IPS DF 4.7 (cell line): ENCODE results near the gene DGKB.

Experiments used
- DNase-seq: peaks from one replicate; pipeline ENCODE4 v3.0.0-alpha.2; 2013; ENCODE audit warnings: low spot score; ENCODE audit errors: extremely low read depth

DGKB gene

DNA sequence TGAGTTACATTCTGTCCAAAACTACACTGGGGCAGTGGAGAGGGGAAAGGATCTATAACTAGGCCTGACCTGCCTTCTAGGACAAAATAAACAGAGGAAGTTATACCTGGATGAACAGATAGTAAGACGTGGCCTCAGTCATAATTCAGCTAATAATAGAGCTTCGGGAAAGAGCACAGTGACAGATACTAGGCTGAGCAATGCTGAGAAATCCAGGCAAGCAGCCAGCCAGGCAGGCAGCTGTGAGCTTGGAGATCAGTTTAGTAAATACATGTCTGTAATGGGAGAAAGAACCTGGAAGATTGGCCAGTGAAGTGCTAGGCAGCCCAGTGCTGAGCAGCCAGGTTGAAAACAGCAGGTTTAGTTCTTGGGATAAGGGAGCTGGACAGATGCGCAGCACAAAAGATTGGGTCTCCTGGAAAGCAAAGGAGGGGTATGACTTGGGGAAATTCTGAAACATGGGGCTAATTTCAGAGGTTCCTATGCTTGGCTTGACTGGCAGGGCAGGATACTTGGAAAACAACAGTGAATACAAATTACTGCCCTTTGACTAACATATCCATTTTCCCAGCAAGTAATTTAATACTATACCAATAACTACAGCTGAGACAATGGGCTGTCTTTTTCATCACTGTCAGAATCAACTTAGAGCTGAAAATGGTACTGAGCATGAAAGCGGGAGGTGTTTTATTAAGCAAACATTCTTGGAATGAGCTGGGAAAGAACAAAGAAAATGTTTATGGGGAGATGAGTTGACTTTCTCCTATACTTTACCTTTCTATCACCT is 140.8 kb downstream of the DGKB start:
- no peak for DNase-seq

DNA sequence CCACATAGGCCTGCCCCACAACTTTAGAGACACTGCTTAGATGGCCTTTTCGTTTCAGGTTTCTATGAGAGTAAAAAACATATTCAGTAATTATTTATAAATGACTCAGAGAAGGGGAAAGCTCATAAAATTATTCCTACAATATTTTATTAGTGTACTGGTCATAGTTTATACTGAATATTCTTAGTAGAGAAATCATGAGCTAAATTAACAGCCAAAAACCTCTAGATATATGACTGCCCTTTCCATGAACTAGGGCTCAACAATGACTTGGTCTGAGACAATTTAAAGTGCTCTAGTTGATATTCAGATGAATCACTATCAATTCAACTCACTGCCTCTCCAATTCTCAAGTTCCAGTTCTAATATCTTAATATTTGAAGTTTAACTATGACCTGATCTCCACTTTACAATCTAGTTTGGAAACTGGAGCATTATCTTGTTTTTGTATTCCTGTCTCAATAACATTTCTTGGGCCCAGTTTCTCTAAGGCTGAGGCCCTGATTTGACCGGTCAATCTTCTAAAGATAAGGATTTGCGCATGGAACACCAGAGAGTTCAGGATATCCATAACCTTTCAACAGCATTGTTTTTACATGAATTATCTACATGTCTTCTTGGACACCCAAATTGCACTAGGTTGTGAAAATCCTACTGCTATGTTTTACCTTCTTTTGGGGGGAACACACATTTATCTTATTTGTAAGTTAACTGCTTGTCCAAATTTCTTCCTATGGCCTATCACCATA is 141.6 kb downstream of the DGKB start:
- DNase-seq = no peak

DNA sequence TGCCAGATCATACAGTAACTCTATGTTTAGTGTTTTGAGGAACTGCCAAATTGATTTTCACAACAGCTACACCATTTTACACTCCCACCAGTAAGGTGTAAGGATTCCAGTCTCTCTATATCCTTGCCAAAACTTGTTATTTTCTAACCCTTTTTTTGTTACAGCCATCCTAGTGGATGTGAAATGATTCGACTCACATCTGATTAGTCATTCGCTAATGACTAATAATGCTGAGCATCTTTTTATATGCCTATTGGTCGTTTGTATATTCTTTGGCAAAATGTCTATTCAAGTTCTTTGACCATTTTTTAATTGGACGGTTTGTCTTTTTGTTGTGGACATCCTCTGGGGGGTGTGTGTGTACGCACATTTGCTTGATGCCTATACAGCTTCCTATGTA is 142.8 kb downstream of the DGKB start:
- no peak for DNase-seq

DNA sequence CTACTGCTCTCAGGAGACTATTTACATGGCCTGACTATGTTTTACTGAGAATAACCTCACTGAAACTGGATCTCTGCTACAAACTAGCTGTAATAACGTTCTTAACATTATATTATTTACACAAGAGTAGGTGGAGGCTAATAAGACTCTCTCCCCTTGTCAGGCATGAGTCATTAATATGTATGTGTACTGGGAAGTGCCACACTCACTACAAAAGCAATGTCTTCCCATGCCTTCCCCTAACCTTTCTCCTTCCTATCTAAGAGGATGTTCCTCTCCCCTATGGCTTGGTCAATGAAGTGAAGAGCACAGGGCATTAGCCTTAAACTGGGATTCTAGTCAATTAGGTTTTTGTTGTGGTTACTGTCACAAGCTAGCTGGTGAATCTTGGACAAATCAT is 147.9 kb downstream of the DGKB start:
- no peak for DNase-seq

DNA sequence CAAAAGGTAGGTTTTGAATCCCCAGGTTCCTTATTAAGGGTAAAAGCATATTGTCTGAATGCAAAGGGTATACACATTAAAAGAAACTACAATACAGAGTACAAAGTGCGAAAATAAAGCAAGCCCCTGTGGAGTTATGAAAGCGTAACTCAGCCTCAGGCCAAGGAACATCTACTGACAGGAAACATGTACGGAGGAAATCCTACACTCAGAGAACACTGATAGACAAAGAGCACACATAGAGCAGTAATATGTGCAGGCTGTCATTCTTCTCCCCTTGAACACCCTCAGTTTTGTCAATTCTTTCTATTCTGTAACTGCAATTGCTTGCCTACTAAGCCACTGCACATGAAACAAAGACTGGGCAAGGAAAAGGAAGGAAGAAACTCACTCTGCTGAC is 150.2 kb downstream of the DGKB start:
- no peak for DNase-seq

DNA sequence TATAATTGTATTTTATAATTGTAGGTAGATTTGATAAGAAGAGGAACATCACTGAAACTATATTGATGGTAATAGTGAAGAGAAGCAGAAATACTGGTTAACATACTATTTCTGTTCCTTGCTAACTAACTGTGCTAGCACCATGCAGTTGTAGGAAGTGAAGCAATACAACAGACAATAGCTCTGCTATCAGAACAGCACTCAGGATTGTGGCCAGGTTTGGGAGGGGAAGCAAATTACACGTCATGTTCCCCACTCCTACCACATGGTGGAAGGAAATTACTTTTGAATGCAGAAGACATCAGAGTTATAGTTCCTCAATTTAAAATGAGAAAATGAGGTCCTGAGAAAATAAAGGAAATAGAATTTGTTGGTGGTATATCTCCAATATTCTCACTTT is 151.1 kb downstream of the DGKB start:
- no peak for DNase-seq

DNA sequence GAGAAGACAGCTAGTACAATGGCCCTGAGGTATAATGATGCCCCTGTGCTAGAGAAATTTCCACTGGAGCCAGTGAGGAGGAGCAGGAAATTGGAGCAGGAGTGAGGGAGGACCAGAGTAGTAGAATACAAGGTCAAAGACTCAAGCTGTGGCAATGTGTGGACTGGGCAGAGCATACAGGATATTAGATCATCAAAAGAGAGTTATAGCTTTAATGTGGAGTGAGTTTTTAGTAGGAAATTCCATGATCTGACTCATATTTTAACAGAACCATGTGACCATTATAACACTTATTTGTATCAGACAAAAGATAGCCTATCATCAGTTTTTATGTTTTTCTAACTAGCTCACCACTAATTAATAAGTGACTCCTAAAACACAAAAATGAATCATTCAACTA is 154.1 kb downstream of the DGKB start:
- no peak for DNase-seq

DNA sequence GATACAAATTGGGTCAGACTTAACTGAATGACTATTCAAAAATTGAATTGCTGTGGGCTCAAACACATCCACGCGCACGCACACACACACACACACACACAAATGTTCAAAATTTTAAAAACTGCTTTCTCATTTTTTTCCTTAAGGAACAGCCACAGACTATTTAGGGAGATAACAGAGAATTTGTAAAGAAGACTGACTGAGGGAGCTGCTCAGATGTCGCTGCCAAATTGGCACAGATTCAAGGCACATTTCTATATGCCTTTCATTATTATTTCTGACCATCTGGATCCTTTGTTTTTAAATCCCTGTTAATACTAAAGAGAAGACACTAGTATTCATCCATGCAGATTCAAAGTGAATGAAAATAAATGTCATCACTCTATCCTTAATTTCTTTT is 154.8 kb downstream of the DGKB start:
- DNase-seq = no peak

DNA sequence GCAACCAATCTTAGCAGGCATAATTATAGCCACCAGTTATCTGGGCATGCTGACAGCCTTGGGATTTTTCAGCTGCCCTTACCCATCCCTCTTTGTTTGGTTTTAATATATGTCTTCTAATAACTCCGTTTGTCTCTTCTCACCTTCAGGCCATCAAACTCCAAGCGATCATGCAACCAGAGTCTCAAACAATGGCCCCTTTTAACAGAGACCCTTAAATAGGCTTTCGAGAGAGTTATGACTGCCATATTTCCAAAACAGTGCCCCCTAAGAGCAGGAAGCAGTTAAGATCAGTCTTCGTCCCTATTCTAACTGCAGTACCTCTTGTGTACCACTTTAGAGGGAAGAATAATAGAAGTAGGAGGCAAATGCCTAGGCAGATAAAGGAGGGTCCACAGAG is 157.5 kb downstream of the DGKB start:
- no peak for DNase-seq

DNA sequence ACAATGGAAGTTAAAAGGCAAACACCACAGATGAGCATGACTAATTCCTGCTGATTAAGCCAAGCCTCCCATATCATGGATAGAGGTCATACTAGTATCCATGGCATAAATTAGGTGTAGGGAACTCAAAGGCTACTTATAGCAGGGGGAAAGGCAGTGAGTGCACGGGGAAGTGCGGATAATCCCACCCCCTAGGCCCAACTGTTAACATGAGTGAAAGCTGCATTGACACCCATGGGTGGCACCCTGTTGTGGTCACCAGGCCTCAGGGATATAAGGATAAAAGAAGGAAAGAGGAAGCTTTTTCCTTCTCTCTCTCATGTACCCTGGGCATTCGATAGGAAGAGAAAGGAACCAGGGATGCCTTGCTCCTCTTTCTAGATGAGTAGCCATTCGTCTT is 161.9 kb downstream of the DGKB start:
- DNase-seq = no peak

DNA sequence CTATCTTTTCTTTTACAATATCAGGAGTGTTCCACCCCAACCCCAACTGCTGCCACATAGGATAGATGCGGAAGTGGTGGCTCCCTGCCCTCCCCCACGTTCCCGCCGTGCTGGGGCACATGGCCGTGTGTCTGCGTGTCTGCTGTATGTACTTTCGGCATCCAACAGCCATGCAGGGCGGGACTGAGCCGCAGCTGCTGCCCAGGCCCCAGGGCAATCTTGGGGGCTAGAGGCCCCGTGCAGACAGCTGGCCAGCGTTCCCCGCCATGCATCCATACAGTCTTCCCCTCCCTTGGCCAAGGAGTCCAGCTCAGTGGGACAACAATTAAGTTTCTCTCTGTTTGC is 162.7 kb downstream of the DGKB start:
- no peak for DNase-seq

DNA sequence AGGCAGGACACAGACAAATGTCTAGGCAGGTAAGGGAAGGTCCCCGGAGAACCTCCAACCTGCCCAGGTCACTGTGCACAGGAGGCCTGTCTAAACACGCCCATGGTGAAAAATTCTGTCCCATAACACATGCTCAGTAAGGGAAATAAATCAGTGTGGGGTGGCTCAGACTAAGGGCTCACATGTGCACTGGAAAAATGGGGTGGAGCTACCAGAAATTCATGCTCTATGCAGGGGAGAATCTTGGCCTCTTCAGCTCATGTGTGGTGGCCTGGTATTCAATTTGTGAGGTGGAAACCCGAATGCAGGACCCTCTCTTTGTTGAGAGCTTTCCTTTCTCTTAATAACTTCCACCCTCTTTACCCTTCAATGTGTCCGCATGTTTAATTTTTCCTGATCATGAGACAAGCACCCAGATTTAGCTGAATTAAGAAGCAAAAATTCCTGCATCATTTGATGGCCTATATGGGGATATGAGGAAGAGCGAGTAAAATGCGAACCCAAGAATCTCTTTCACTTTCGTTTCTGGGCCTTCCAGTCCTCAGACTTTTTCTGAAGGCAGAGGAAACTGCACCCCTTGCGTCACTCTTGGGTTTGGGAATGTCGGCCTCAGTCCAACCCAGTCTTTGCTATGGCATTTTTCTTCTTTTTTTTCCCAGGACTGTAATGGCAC is 163.2 kb downstream of the DGKB start:
- DNase-seq = no peak

DNA sequence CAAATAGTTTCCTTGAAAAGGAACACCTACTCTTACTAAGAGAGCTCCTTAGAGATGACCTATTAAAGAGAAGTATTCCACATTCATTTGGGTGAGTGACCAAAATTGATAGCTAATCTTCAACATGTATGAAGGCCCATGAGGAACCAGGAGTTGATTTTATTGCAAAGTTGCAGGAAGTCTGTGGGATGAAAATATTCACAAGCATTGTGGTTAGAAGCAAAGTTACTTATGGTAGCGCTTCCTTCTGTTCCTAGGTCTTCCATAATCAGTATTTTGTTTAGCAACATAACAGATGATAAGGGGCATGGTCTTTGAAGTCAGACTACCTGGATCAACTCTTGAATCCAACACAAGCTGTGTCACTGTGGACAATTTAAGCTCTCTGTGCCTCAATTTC is 164.5 kb downstream of the DGKB start:
- no peak for DNase-seq

DNA sequence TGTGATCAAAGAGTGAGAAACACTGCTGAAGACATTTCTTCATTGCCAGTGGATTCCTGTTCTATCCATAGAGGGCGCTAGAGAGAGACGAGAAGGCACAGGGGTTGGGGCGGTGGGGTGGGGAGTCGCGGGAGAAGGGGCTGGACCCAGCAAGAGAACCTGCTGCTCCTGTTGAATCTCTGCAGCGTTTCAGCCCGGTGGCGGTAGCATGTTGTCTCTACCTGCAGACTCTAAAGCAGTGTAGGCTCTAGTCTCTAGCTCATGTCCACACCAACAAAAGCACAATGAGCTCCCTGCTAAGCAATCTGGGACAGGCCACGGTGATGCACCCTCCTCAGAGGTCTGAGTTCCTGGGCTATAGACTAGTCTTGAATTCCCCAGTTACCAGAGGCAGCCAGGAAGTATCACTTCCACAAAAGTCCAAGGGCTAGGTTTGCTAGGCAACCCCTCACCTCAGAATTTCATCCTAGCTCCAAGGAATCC is 167.7 kb downstream of the DGKB start:
- peak; percentile 44 for DNase-seq

DNA sequence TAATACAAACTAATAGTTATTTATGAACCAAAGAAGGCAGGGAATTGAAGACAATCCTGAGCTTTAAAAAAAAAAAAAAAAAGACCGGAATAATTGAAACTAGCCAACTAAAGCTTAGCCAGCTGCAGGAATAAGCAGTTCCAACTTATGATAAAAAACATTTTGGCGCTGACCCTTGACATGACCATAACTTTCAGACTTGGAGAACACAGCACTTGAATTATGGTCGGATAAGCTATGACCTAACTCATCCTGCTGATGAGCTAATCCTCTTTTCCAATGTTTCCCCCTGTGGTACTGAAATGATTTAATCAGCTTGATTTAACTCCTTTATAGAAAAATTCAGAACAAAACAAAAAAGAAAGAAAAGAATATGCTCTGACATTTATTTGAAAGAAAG is 181.8 kb downstream of the DGKB start:
- no peak for DNase-seq

DNA sequence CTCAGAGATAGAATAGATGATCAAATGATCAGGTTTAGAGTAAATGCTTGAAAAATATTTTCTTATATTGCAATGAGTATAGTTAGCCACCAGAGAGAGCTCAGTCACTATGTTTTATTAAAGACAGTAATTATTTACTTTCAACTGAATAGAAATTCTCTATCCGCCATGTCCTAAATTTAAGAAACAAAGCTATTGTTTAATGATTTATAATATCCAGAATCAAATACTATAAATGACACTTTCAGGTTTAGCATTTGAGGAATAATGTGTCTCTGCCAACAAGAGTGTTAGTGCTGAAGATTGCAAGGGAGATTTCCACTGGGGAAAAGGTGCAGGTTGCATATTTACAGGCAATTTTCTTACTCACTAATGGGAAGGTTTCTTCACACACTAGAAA is 184.7 kb downstream of the DGKB start:
- no peak for DNase-seq

DNA sequence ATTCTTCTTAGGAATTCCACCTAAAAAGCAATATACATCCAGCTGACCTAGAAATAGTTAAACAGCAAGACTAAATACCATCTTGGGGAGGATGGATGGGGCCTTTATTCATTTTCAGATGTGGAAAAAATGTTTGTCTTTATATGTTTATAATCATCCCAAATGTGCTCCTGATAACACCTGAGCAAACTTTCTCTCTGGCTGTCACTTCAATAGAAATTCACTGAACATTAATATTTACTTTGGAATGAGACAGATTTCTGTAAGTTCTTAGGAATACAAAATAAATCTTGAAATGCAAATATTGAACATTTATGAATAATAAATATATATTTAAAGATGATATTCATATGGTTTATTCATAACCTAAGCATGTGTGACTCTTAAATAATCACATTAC is 185.4 kb downstream of the DGKB start:
- no peak for DNase-seq

DNA sequence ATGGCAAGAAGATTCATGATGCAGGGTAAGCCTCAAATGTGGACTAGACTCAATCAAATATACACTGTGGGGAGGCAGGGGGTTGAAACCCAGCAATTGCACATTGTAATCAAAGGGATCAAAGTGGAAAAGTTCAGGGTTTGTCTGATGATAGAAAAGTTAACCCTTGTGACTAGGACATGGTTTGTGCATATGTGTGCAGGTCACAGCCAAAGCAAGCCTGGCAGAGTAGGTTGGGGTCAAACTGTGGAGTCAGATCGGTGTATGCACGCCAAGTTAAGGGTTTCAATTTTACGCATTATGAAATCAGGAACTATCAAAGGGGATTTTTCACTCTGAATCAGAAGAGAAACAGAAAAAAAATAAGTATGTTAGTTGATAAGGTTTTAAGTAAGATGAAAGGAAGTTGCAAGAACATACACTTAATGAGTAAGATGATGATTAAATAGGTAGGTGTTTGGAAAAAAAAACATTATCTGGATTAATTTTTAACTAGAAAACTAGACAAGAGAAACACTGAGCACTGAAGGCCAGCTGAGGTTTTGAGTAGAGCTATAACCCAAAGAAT is 188.3 kb downstream of the DGKB start:
- no peak for DNase-seq

DNA sequence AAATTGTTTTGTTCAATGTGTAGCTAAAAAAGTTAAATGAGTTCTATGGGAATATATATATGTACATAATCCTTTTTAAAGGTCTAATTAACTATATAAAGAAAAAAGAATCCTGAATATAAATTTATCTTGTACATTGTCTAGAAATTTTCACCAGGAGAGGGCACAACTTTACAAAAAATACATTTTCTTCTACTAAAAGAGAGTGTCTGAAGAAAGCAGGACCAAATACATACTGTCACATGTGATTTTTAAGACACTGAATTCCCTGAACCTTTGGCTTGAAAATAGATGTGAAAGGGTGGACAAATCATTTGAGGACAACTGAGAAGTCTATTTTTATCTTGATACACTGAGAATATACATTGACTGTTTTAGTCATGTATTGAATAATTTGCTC is 204.3 kb downstream of the DGKB start:
- DNase-seq = no peak

DNA sequence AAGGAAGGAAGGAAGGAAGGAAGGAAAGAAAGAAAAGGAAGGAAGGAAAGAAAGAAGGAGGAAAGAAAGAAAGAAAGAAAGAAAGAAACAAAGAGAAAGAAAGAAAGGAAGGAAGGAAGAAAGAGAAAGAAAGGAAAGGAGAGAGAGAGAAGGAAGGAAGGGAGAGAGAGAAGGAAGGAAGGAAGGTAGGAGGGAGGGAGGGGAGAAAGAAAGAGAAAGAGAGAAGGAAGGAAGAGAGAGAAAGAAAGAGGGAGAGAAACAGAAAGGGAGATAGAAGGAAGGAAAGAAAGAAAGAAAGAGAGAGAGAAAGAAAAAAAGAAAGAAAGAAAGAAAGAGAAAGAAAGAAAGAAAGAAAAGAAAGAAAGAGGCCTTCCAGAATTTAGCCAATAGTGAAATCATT is 204.9 kb downstream of the DGKB start:
- no peak for DNase-seq

DNA sequence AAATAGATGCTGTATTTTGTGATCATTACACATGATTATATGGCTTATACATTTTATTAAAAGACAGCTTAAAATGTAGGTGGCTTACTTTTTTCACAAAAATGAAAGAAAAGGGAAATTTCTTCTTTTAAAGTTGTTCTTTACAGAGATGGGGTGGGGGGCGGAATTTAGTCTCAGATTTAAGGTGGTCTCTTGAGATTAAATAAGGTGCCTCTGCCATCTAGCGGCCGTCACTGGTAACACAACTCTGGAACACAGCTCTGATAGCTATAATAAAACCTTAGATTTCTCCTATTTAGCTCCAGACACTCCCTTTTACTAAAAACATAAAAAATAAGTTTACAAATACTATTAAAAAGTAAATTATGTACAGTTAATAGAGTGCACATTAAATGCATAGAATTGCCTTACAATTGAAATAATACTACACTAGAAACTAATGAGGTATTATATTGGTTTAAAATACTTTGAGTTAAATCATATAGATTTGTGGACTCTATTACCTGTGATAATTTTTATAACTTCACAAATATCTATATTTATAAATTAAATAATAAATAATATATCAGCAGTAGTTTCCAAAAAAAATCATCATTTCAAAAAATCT is 210.9 kb downstream of the DGKB start:
- DNase-seq = peak; percentile 9

DNA sequence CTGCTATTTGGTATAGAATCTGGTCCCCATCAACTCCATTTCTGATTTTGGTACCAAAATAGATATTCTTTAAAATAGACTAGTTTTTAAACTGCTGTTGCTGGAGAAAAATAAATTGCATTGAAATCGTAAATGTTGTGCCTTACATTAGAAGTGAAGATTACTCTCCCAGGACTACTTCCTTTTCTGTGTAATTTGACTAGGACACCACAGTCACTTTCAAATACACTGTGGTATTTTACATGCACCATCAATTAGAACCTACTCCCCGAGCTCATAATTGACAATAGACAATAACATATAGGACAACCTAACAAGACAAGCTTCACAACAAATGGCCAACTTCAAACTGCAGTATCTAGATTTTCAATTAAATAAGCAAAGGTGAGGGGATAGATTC is 211.5 kb downstream of the DGKB start:
- DNase-seq = no peak
